IMR-90 (cell line): ENCODE data around the gene TNFRSF11A. TPM values are rescaled to one million over a fixed set of nuclear protein-coding genes. Genes with fewer than 3 reads are reported as not detected.

Experiments
- ATAC-seq: fragments of 200-7000 bp; cut with Tn5 transposase; 2 replicates; pipeline ENCODE4 v1.9.1; 2020; ENCODE audit warnings: low read depth, mild to moderate bottlenecking, moderate library complexity
- BruUV-seq: library from RNA; stranded (reverse); fragments of 400-500 nt; replicated peaks from 2 replicates; lab custom pipeline; 2021; lab: Mats Ljungman, UMichigan
- CTCF ChIA-PET: fragments of 300-600 bp; formaldehyde crosslinking; extraction: SDS; loops from one replicate; lab custom pipeline; 2021; ENCODE audit warnings: antibody characterized with exemption; lab: Yijun Ruan, JAX
- POLR2A ChIA-PET: fragments of 300-600 bp; sonication (Branson Sonifier 250); formaldehyde crosslinking; loops from one replicate; lab custom pipeline; 2022; ENCODE audit warnings: antibody characterized with exemption; ENCODE audit not compliant: unreplicated experiment; lab: Charles Lee
- DNase-seq: peaks from one replicate; pipeline ENCODE4 v3.0.0; 2013
- H2AFZ ChIP-seq: replicated peaks from 2 replicates; pipeline ENCODE3; 2013; ENCODE audit warnings: low read length, mild to moderate bottlenecking; ENCODE audit not compliant: poor library complexity
- H2AK5ac ChIP-seq: 2 replicates; pipeline ENCODE4 v1.6.1; 2013; ENCODE audit warnings: low read depth, low read length, inconsistent platforms
- H2AK9ac ChIP-seq: replicated peaks from 2 replicates; pipeline ENCODE3; 2013; ENCODE audit warnings: mild to moderate bottlenecking, low read depth, low read length, moderate library complexity; ENCODE audit not compliant: poor library complexity
- H2BK120ac ChIP-seq: 2 replicates; pipeline ENCODE4 v1.6.1; 2013; ENCODE audit warnings: low read depth, low read length, inconsistent platforms
- H2BK15ac ChIP-seq: 3 replicates; pipeline ENCODE4 v1.6.1; 2013; ENCODE audit warnings: low read depth, low read length, inconsistent platforms
- H2BK20ac ChIP-seq: 2 replicates; pipeline ENCODE4 v1.6.1; 2013; ENCODE audit warnings: low read depth, mild to moderate bottlenecking, inconsistent platforms, low read length, moderate library complexity
- H2BK5ac ChIP-seq: 2 replicates; pipeline ENCODE4 v1.6.1; 2013; ENCODE audit warnings: mild to moderate bottlenecking, low read depth, low read length, inconsistent platforms; ENCODE audit not compliant: poor library complexity, severe bottlenecking
- H3K14ac ChIP-seq: replicated peaks from 2 replicates; pipeline ENCODE4 v1.6.1; 2013; ENCODE audit warnings: low read depth, low read length, inconsistent platforms
- H3K18ac ChIP-seq: 2 replicates; pipeline ENCODE4 v1.6.1; 2013; ENCODE audit warnings: low read depth, low read length, control low read depth
- H3K23ac ChIP-seq: 2 replicates; pipeline ENCODE4 v1.6.1; 2013; ENCODE audit warnings: low read depth, low read length, inconsistent platforms
- H3K27ac ChIP-seq: 2 replicates; pipeline ENCODE4 v1.5.1; 2013; ENCODE audit warnings: mild to moderate bottlenecking, control low read depth, low read length; ENCODE audit not compliant: insufficient read depth
- H3K27me3 ChIP-seq: 2 replicates; pipeline ENCODE4 v1.6.1; 2013; ENCODE audit warnings: low read length; ENCODE audit not compliant: control insufficient read depth, insufficient read depth
- H3K36me3 ChIP-seq: 2 replicates; pipeline ENCODE4 v1.6.1; 2013; ENCODE audit warnings: low read length, mixed read lengths; ENCODE audit not compliant: control insufficient read depth, insufficient read depth
- H3K4ac ChIP-seq: 2 replicates; pipeline ENCODE4 v1.6.1; 2013; ENCODE audit warnings: low read depth, low read length, inconsistent platforms
- H3K4me1 ChIP-seq: 2 replicates; pipeline ENCODE4 v1.6.1; 2013; ENCODE audit warnings: low read length, mixed read lengths; ENCODE audit not compliant: control insufficient read depth, insufficient read depth
- H3K4me2 ChIP-seq: 2 replicates; pipeline ENCODE4 v1.6.1; 2013; ENCODE audit warnings: low read depth, mild to moderate bottlenecking, control low read depth, low read length, moderate library complexity
- H3K4me3 ChIP-seq: 2 replicates; pipeline ENCODE4 v1.5.1; 2013; ENCODE audit warnings: low read depth, mild to moderate bottlenecking, control low read depth, low read length, moderate library complexity; ENCODE audit not compliant: insufficient read depth
- H3K56ac ChIP-seq: 2 replicates; pipeline ENCODE4 v1.6.1; 2013; ENCODE audit warnings: low read length, inconsistent platforms; ENCODE audit not compliant: insufficient read depth; ENCODE audit errors: extremely low read depth
- H3K79me1 ChIP-seq, 2 experiments: 2 replicates each; pipeline ENCODE4 v1.6.1; 2013; ENCODE audit warnings: low read length in 2 of 2, inconsistent platforms in 1 of 2, low read depth in 1 of 2
- H3K9ac ChIP-seq: 2 replicates; pipeline ENCODE4 v1.6.1; 2013; ENCODE audit warnings: low read depth, low read length, control low read depth
- H3K9me1 ChIP-seq: 2 replicates; pipeline ENCODE4 v1.6.1; 2013; ENCODE audit warnings: low read length, inconsistent platforms; ENCODE audit not compliant: insufficient read depth
- H3K9me3 ChIP-seq: 2 replicates; pipeline ENCODE4 v1.6.1; 2013; ENCODE audit warnings: low read length; ENCODE audit not compliant: control insufficient read depth, insufficient read depth
- H4K20me1 ChIP-seq: 2 replicates; pipeline ENCODE4 v1.6.1; 2013; ENCODE audit warnings: low read length, inconsistent platforms; ENCODE audit not compliant: insufficient read depth
- H4K5ac ChIP-seq: 2 replicates; pipeline ENCODE4 v1.6.1; 2013; ENCODE audit warnings: mild to moderate bottlenecking, low read depth, low read length, control low read depth
- H4K8ac ChIP-seq, 2 experiments: 2 replicates each; pipeline ENCODE4 v1.6.1; 2013; ENCODE audit warnings: low read depth in 2 of 2, low read length in 2 of 2, control low read depth in 1 of 2, inconsistent platforms in 1 of 2
- H4K91ac ChIP-seq: 2 replicates; pipeline ENCODE4 v1.6.1; 2013; ENCODE audit warnings: low read depth, low read length, inconsistent platforms; ENCODE audit not compliant: insufficient read depth
- CEBPB ChIP-seq: IDR thresholded peaks from 2 replicates; pipeline ENCODE4 v1.6.1; 2012; ENCODE audit warnings: low read depth, low read length, improper control_type of control experiment
- CHD1 ChIP-seq: IDR thresholded peaks from 2 replicates; pipeline ENCODE4 v1.6.1; 2012; ENCODE audit warnings: low read depth, low read length, improper control_type of control experiment
- CTCF ChIP-seq: conservative IDR thresholded peaks from 2 replicates; pipeline ENCODE4 v1.5.1; 2012; ENCODE audit warnings: mild to moderate bottlenecking, low read depth, low read length, improper control_type of control experiment
- FOS ChIP-seq: fragments of 150-350 bp; IDR thresholded peaks from 2 replicates; pipeline ENCODE4 v1.6.1; 2016; ENCODE audit warnings: low read depth, low read length
- MAFK ChIP-seq: IDR thresholded peaks from 2 replicates; pipeline ENCODE4 v1.6.1; 2012; ENCODE audit warnings: low read depth, low read length, improper control_type of control experiment
- MAZ ChIP-seq: IDR thresholded peaks from 2 replicates; pipeline ENCODE4 v1.6.1; 2012; ENCODE audit warnings: low read depth, mild to moderate bottlenecking, low read length, improper control_type of control experiment, moderate library complexity, borderline replicate concordance
- MXI1 ChIP-seq: IDR thresholded peaks from 2 replicates; pipeline ENCODE4 v1.6.1; 2012; ENCODE audit warnings: low read depth, mild to moderate bottlenecking, low read length, moderate library complexity, borderline replicate concordance
- NFE2L2 ChIP-seq: fragments of 150-350 bp; IDR thresholded peaks from 2 replicates; pipeline ENCODE4 v1.6.1; 2016; ENCODE audit warnings: low read depth, mild to moderate bottlenecking, low read length
- POLR2A ChIP-seq: IDR thresholded peaks from 2 replicates; pipeline ENCODE4 v1.6.1; 2012; ENCODE audit warnings: mild to moderate bottlenecking, low read depth, low read length
- RAD21 ChIP-seq: IDR thresholded peaks from 2 replicates; pipeline ENCODE4 v1.6.1; 2012; ENCODE audit warnings: low read length, improper control_type of control experiment
- RFX5 ChIP-seq: IDR thresholded peaks from 2 replicates; pipeline ENCODE4 v1.8.0; 2012; ENCODE audit warnings: low read depth, mild to moderate bottlenecking, low read length, moderate library complexity
- USF2 ChIP-seq: fragments of 150-350 bp; IDR thresholded peaks from 2 replicates; pipeline ENCODE4 v1.6.1; 2017; ENCODE audit warnings: mild to moderate bottlenecking, antibody characterized with exemption, low read length, low read depth
- WGBS, 2 experiments: methylation state at CpG; one replicate each; pipeline versions ENCODE4 v1.1.5 to v1.1.7; 2013; ENCODE audit warnings: missing lambda C conversion rate in 2 of 2; ENCODE audit not compliant: insufficient read length in 1 of 2; ENCODE audit errors: extremely low coverage in 2 of 2; 5-methylcytosine and 5-hydroxymethylcytosine counted together
- dilution Hi-C: fragments of 300-500 bp; cut with HindIII; formaldehyde crosslinking; loops from one replicate; pipeline ENCODE4 v1.14.3; 2018; ENCODE audit warnings: low sequenced_read_pairs; ENCODE audit not compliant: unreplicated experiment
- in situ Hi-C: fragments of 300-500 bp; cut with MboI; formaldehyde crosslinking; loops from 3 replicates; pipeline ENCODE4 v1.14.3; 2019; ENCODE audit warnings: low sequenced_read_pairs, inconsistent platforms, mixed read lengths
- intact Hi-C: fragments of 100-400 bp; cut with micrococcal nuclease; formaldehyde crosslinking; loops from 2 replicates; pipeline ENCODE4 v1.10.0; 2022
- polyA plus RNA-seq, 3 experiments: library from polyadenylated mRNA; depleted of rRNA; stranded (reverse); fragments of >200 nt; gene quantifications; 2 replicates each; pipeline ENCODE4 v1.2.3, GENCODE V29; 2012; ENCODE audit warnings: low replicate concordance in 1 of 3
- total RNA-seq: library from RNA; depleted of rRNA; stranded (reverse); fragments of >200 nt; gene quantifications from 2 replicates; pipeline ENCODE4 v1.2.3, GENCODE V29; 2012
- TF ChIP-seq, protein P1 (sequence below): fragments of 150-350 bp; IDR thresholded peaks from 2 replicates; pipeline ENCODE4 v1.6.1; 2016; ENCODE audit warnings: low read depth, mild to moderate bottlenecking, low read length, moderate library complexity, borderline replicate concordance

The TNFRSF11A gene
- total and polyA plus RNA-seq, 2 of the 4 experiments (the other 2 are of a cell fraction) = under 0.01 TPM; not detected in 1

DNA sequence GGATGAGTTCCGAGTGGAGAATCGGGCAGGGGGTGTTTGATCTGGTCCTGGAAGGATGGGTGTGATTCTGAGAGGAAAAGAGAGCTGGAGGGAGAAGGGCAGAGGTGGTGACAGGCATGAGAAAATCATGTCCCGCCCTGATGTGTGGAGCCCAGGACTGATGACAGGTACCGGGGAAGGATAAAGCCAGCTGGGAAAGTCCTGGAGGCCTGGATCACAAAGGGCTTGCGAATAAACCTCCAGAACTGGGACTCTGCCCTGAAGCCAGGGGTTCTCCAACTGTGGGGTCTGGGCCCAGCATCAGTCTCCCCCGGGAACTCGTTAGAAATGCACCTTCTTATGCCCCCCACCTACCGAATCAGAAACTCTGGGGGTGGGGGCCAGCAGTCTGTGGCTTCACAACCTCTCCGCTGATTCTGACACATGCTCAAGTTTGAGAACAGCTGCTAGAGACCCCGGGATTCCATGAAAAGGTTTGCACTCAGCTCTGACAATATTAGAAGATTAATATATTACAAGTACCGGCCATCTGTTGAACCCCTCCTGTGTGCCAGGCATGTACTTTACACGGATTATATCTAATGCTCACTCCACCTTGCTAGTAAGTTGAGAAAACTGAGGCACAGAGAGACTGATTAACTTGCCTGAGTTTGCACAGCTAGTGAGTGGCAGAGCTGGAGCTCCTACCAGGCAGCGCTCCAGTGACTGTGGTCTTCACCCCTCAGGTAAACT, 8.0 kb downstream of the TNFRSF11A start:
- no peaks in the 10 kb centered on the region for H3K9me1 ChIP-seq
- no peaks in the 10 kb centered on the region for H3K79me1 ChIP-seq
- in situ Hi-C loops (no loop called here), dilution Hi-C loops (no loop called here), intact Hi-C loops (no loop called here)
- H2AFZ ChIP-seq = no peak overlapping the region
- no peak overlapping the region for H3K9ac ChIP-seq
- no peak overlapping the region for H3K56ac ChIP-seq
- no peak overlapping the region for H4K8ac ChIP-seq
- H3K27me3 ChIP-seq = peaks cover 43% of the 10 kb centered on the region
- ATAC-seq = no peak
- H3K14ac ChIP-seq = no peak overlapping the region
- H3K4me1 ChIP-seq = peaks cover 10% of the 10 kb centered on the region
- H3K4ac ChIP-seq = no peak overlapping the region
- H2BK15ac ChIP-seq = no peak overlapping the region
- CTCF ChIA-PET = no interaction called here
- H3K18ac ChIP-seq = no peak overlapping the region
- H4K20me1 ChIP-seq = peaks cover 4% of the 10 kb centered on the region
- no peak overlapping the region for H3K4me2 ChIP-seq
- H3K23ac ChIP-seq = no peak overlapping the region
- no peak overlapping the region for H3K27ac ChIP-seq
- no peak overlapping the region for H2BK20ac ChIP-seq
- no peak overlapping the region for H4K91ac ChIP-seq
- H3K4me3 ChIP-seq = no peak overlapping the region
- WGBS, 2 experiments = 100% methylated on average over 2 of the region's 13 CpGs; no CpG with 5 or more reads in 1 of the 2 experiments
- H3K36me3 ChIP-seq = no peaks in the 10 kb centered on the region
- POLR2A ChIA-PET = no interaction called here
- no peaks in the 10 kb centered on the region for H3K9me3 ChIP-seq
- H2BK5ac ChIP-seq = no peak overlapping the region
- no peak overlapping the region for H2AK5ac ChIP-seq
- no peak for DNase-seq
- H2BK120ac ChIP-seq = no peak overlapping the region
- no peak overlapping the region for H2AK9ac ChIP-seq
- TF ChIP-seq CHD1 = no peak
- no peak for TF ChIP-seq RFX5
- no peak for TF ChIP-seq NFE2L2
- TF ChIP-seq CEBPB = no peak
- no peak for TF ChIP-seq FOS
- TF ChIP-seq, protein P1, sequence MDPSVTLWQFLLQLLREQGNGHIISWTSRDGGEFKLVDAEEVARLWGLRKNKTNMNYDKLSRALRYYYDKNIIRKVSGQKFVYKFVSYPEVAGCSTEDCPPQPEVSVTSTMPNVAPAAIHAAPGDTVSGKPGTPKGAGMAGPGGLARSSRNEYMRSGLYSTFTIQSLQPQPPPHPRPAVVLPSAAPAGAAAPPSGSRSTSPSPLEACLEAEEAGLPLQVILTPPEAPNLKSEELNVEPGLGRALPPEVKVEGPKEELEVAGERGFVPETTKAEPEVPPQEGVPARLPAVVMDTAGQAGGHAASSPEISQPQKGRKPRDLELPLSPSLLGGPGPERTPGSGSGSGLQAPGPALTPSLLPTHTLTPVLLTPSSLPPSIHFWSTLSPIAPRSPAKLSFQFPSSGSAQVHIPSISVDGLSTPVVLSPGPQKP = no peak
- TF ChIP-seq MAFK = no peak
- TF ChIP-seq MXI1 = no peak
- no peak for TF ChIP-seq POLR2A
- no peak for TF ChIP-seq CTCF
- TF ChIP-seq RAD21 = no peak
- no peak for TF ChIP-seq MAZ
- no peak for TF ChIP-seq USF2
- BruUV-seq = no TSS peak
- H4K5ac ChIP-seq = no peak overlapping the region
